Measurements from ENCODE around the gene ZBTB7C.

Gene ZBTB7C

DNA sequence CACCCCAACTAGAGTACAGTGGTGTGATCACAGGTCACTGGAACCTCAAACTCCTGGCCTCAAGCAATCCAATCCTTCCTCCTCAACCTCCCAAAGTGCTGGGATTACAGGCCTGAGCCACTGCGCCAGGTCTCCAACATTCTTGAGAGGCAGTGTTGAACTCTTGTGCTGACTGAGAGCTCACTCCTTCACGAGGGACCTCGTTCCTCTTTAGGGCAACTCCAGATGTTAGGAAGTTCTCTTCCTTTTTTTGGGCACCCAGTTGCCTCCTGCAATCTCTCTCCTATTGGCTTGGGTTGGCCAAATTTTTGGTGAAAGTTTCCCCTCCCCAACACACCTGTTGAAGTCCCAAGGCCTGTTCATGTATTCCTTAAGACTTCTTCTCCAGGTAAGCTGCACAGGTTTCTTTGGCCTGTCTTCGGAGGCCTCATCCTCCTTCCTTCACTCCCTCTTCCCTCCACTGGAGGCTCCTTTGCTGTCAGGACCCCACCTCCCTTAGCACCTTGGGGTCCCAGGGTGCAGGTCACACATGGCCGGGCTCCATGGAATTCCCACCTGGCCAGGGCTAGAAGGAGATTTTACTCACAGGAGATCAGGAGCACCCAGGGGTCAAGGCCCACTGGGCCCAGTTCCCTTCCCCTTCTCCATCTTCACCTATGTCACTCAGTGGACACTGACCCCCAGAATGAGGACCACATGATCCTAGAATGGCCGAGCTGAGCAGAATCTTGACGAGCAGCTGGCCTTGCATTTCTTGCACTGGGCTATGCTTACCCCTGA, 384.1 kb downstream of the ZBTB7C start:
- DNase-seq (ENCODE audit: low read depth, low spot score) = no peak
- no CpG with 5 or more reads among the region's 7 CpGs for WGBS (ENCODE audit: insufficient coverage, insufficient read length)
- Histone ChIP-seq H3K27ac (ENCODE audit: low read length) (no peak overlapping the region), H3K9me3 (ENCODE audit: control insufficient read depth, insufficient read depth, low read length) (no peaks in the 10 kb centered on the region), H3K4me1 (ENCODE audit: control insufficient read depth, insufficient read depth, low read length) (peaks cover 1% of the 10 kb centered on the region), H3K36me3 (ENCODE audit: control insufficient read depth, insufficient read depth, low read length) (no peaks in the 10 kb centered on the region), H3K27me3 (ENCODE audit: control insufficient read depth, insufficient read depth, low read length) (no peaks in the 10 kb centered on the region), H3K4me3 (ENCODE audit: low read length) (no peak overlapping the region)

DNA sequence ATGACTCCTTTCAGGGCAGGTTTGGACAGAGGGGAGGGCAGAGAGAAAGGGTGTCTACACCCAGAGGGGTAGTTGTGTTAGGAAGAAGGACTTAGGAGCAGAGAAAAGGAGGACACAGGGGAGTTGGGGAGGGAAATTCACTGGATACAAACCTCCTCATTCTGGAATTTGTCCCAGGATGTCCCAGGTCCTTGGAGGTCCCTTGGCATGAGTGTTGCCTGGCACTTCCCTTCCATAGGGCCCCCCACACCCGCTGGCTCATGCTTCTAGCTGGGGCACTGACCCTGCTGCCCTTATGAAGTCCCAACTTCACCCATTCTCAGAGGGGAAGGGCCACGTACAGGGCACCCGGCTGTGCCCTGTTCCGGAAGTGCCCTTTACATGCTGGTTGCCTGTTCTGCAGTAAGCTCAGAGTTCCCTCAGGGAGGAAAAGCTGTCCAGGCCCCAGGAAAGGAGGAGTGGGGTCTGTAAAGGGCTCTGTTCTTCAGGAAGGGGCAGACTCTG, 385.1 kb downstream of the ZBTB7C start:
- Histone ChIP-seq H3K36me3 (ENCODE audit: control insufficient read depth, insufficient read depth, low read length) (no peaks in the 10 kb centered on the region), H3K4me3 (ENCODE audit: low read length) (no peak overlapping the region), H3K27me3 (ENCODE audit: control insufficient read depth, insufficient read depth, low read length) (no peaks in the 10 kb centered on the region), H3K9me3 (ENCODE audit: control insufficient read depth, insufficient read depth, low read length) (no peaks in the 10 kb centered on the region), H3K27ac (ENCODE audit: low read length) (no peak overlapping the region), H3K4me1 (ENCODE audit: control insufficient read depth, insufficient read depth, low read length) (peaks cover 1% of the 10 kb centered on the region; the same call in 1 of the 2 replicates)
- no CpG with 5 or more reads among the region's 4 CpGs for WGBS (ENCODE audit: insufficient coverage, insufficient read length)
- DNase-seq (ENCODE audit: low read depth, low spot score) = no peak

DNA sequence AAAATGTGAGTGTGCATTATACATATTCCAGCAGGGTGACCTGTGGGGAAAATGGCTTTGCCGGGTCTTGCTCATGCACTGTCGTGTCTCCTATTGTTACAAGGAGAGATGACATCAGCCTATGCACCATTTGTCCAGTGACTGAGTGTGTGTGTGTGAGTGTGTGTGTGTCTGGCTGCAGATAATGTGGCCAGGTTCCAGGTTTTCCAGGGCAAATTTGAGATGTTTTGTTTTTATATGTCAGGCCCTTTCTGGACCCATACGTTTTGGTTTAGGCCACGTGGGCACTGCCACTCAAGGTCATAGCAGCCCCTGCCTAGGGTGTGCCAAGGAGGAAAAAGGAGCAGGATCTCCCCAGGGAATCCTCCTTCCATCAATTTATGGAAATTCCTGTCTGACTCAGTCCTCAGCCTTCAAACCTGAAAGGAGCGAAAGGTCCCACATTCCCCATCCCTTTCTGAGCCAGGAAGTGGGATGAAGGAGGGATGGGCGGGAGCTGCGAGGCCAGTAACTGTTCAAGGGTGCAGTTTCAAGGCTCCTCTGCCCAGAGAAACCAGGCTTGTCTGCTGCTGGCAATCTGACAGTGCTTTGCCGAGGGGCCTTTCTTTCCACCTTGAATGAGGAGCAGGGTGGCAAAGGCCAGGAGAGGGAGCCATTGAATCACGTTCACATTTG, 385.7 kb downstream of the ZBTB7C start:
- no peak overlapping the region for H3K4me3 ChIP-seq (ENCODE audit: low read length)
- H3K9me3 ChIP-seq (ENCODE audit: control insufficient read depth, insufficient read depth, low read length) = no peaks in the 10 kb centered on the region
- no peaks in the 10 kb centered on the region for H3K27me3 ChIP-seq (ENCODE audit: control insufficient read depth, insufficient read depth, low read length)
- no CpG with 5 or more reads among the region's 9 CpGs for WGBS (ENCODE audit: insufficient coverage, insufficient read length)
- no peak overlapping the region for H3K27ac ChIP-seq (ENCODE audit: low read length)
- no peaks in the 10 kb centered on the region for H3K36me3 ChIP-seq (ENCODE audit: control insufficient read depth, insufficient read depth, low read length)
- H3K4me1 ChIP-seq (ENCODE audit: control insufficient read depth, insufficient read depth, low read length) = peaks cover 1% of the 10 kb centered on the region; the same call in 1 of the 2 replicates
- peak; percentile 43 for DNase-seq (ENCODE audit: low read depth, low spot score)

DNA sequence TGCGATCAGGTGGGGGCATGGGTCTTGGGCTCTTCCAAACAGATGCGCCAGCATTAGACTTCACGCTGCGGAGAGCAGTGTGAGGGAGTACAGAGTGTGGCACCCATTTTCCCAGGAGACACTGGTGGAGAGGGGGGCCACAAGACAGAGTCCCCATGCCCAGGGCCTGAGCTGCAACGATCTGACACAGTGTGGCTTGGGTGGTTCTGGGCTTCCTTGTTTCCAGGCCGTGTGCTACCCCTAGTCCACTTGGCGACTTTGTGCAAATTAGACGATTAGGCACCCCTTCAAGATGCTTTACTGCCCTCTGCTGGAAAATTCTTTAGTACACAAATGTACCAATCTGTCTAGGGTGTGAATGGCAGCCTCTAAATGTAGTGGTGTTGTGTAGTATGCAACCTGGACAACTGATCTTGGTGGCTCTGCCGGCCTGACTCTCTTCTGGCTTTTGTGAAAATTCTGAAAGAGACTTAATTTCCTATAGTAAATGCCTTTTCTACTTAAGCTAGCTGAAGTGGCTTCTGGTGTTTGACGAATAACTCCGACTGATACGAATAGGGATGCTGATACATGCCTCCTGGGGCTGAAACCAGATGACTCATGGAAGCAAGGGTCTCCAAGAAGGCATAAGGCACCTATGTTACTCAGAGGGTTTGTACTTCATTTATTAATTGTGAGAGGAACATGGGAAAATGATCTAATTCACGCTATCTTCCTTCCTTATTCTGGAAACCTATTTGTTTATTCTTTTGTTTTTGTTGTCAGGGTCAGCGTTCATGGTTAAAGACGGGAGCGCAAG, 386.5 kb downstream of the ZBTB7C start:
- H3K27me3 ChIP-seq (ENCODE audit: control insufficient read depth, insufficient read depth, low read length) = no peaks in the 10 kb centered on the region
- no peaks in the 10 kb centered on the region for H3K9me3 ChIP-seq (ENCODE audit: control insufficient read depth, insufficient read depth, low read length)
- no peak overlapping the region for H3K4me3 ChIP-seq (ENCODE audit: low read length)
- DNase-seq (ENCODE audit: low read depth, low spot score) = peak; percentile 47
- H3K4me1 ChIP-seq (ENCODE audit: control insufficient read depth, insufficient read depth, low read length) = no peaks in the 10 kb centered on the region; the same call in 1 of the 2 replicates
- WGBS (ENCODE audit: insufficient coverage, insufficient read length) = no CpG with 5 or more reads among the region's 16 CpGs
- no peak overlapping the region for H3K27ac ChIP-seq (ENCODE audit: low read length)
- no peaks in the 10 kb centered on the region for H3K36me3 ChIP-seq (ENCODE audit: control insufficient read depth, insufficient read depth, low read length)

DNA sequence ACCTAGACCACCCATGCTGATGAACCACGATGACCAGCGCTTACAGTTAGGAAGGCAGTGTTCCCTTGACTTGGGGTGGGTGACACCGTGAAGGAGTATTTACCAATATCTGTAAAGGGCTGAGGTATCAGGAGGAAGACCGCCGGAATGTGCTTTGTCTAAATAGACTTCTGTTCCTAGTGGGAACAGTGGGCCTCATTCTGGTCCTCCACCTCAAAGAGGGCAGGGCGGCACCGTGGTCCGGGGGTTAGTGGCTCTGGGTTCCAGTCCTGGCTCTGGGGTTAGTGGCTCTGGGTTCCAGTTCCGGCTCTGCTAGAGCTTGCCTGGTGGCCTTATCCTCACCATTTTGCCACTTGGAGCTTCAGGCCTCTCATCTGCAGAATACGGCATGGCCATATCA, 387.2 kb downstream of the ZBTB7C start:
- H3K27me3 ChIP-seq (ENCODE audit: control insufficient read depth, insufficient read depth, low read length) = no peaks in the 10 kb centered on the region
- no peak overlapping the region for H3K4me3 ChIP-seq (ENCODE audit: low read length)
- WGBS (ENCODE audit: insufficient coverage, insufficient read length) = no CpG with 5 or more reads among the region's 10 CpGs
- no peak overlapping the region for H3K27ac ChIP-seq (ENCODE audit: low read length)
- no peak for DNase-seq (ENCODE audit: low read depth, low spot score)
- H3K9me3 ChIP-seq (ENCODE audit: control insufficient read depth, insufficient read depth, low read length) = no peaks in the 10 kb centered on the region
- H3K4me1 ChIP-seq (ENCODE audit: control insufficient read depth, insufficient read depth, low read length) = peaks cover 3% of the 10 kb centered on the region; the same call in 1 of the 2 replicates
- H3K36me3 ChIP-seq (ENCODE audit: control insufficient read depth, insufficient read depth, low read length) = no peaks in the 10 kb centered on the region

DNA sequence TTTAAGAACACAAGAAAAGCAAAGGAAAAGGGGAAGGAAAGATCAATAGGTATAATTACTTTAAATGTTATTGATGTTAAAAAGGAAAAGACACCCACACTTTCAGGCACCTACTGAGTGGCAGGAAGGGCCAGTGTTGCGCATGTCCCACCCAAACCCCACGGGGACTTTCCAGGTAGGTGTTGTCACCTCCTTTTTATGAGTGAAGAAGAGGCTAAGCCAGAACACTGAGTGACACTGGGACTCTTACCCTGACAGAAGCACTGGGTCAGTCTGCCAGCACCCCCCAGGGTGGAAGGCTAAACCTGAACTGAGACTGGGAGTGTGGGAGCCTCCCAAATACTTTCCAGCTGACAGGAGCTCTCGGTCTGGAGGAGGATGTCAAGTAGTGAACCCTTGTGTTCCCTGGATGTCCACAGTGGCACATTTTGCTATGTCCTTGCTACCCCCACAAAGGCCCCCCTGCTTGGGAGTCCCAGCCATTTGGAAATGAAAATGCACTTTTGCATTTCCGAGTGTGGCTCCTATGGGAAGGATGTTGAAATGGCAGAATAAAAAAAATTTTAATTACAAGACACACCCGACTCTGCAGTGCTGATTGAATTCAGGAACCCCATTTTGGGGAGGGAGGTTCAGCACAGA, 387.8 kb downstream of the ZBTB7C start:
- no peaks in the 10 kb centered on the region for H3K27me3 ChIP-seq (ENCODE audit: control insufficient read depth, insufficient read depth, low read length)
- no peak for DNase-seq (ENCODE audit: low read depth, low spot score)
- WGBS (ENCODE audit: insufficient coverage, insufficient read length) = no CpG with 5 or more reads among the region's 5 CpGs
- no peak overlapping the region for H3K4me3 ChIP-seq (ENCODE audit: low read length)
- no peaks in the 10 kb centered on the region for H3K9me3 ChIP-seq (ENCODE audit: control insufficient read depth, insufficient read depth, low read length)
- H3K36me3 ChIP-seq (ENCODE audit: control insufficient read depth, insufficient read depth, low read length) = no peaks in the 10 kb centered on the region
- no peak overlapping the region for H3K27ac ChIP-seq (ENCODE audit: low read length)
- peaks cover 3% of the 10 kb centered on the region; the same call in 1 of the 2 replicates for H3K4me1 ChIP-seq (ENCODE audit: control insufficient read depth, insufficient read depth, low read length)

DNA sequence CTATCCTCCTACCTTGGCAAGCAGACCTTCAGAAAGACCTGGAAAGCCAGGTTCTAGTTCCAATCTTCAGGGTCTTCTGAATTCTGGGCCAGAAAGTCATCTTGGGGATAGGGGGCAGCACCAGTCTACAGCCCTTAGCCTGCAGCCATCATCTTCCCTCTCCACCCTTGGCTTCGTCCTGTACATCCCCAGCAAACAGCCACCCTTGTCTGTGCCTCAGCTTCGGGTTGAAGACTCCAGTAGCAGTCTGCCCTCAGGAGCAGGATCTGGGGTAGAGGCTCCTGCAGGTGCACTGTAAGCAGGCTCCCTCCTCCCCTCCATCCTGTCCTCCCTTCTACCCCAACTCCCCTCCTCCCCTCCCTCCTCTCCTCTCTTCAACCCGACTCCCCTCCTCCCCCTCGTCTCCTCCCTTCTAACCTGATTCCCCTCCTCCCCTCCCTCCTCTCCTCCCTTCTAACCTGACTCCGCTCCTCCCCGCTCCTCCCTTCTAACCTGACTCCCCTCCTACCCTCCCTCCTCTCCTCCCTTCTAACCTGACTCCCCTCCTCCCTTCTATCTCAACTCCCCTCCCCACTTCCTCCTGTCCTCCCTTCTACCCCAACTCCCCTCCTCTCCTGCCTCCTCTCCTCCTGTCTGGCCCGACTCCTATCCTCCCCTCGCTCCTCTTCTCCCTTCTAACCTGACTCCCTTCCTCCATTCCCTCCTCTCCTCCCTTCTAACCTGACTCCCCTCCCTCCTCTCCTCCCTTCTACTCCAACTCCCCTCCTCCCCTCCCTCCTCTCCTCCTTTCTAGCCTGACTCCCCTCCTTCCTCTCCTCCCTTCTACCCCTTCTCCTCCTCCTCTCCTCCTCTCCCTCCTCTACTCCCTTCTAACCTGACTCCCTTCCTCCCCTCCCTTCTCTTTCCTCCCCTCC, 388.6 kb downstream of the ZBTB7C start:
- H3K27ac ChIP-seq (ENCODE audit: low read length) = no peak overlapping the region
- no peak overlapping the region for H3K4me3 ChIP-seq (ENCODE audit: low read length)
- DNase-seq (ENCODE audit: low read depth, low spot score) = no peak
- 100% methylated on average over 2 of the region's 8 CpGs for WGBS (ENCODE audit: insufficient coverage, insufficient read length)
- H3K9me3 ChIP-seq (ENCODE audit: control insufficient read depth, insufficient read depth, low read length) = no peaks in the 10 kb centered on the region
- H3K36me3 ChIP-seq (ENCODE audit: control insufficient read depth, insufficient read depth, low read length) = no peaks in the 10 kb centered on the region
- H3K4me1 ChIP-seq (ENCODE audit: control insufficient read depth, insufficient read depth, low read length) = peaks cover 3% of the 10 kb centered on the region; the same call in 1 of the 2 replicates
- no peaks in the 10 kb centered on the region for H3K27me3 ChIP-seq (ENCODE audit: control insufficient read depth, insufficient read depth, low read length)

DNA sequence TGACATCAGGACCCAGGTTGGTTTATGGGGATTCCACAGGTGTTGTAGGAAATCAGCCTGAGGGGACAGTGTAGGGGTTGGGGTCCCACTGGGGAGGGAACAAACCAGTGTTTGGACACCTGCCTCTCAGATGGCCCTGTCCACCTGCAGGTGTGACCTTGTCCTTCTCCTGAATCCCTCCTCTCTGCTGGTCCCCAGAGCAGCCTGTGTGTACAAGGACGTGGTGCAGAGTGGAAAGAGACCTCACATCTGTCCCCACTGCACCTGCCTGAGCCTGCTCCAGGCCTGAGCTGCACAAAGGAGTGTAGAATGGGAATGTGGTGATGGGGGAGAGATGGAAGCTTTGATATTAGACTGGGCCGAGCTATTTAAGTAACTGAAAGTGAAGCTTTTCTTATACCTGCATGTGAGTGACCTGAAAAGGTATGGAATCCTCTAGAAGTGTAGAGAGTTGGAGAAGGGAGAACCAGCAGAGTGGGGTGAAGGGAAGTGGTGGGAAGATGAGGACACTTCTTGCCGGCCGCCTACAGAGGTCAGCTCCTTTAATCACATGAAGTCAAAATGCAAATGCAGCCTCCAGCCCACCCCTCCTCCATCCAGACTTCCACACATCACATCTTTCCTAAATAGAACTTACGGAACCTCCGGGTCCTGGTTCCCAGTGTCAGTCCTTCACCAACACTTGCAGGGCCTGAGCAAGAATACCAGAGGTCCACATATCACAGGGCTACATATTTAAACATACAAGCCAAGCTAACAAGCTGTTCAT, 389.4 kb downstream of the ZBTB7C start:
- H3K9me3 ChIP-seq (ENCODE audit: control insufficient read depth, insufficient read depth, low read length) = no peaks in the 10 kb centered on the region
- H3K4me1 ChIP-seq (ENCODE audit: control insufficient read depth, insufficient read depth, low read length) = peaks cover 3% of the 10 kb centered on the region; the same call in 1 of the 2 replicates
- no CpG with 5 or more reads among the region's 6 CpGs for WGBS (ENCODE audit: insufficient coverage, insufficient read length)
- no peak for DNase-seq (ENCODE audit: low read depth, low spot score)
- no peak overlapping the region for H3K4me3 ChIP-seq (ENCODE audit: low read length)
- H3K27me3 ChIP-seq (ENCODE audit: control insufficient read depth, insufficient read depth, low read length) = no peaks in the 10 kb centered on the region
- H3K27ac ChIP-seq (ENCODE audit: low read length) = no peak overlapping the region
- H3K36me3 ChIP-seq (ENCODE audit: control insufficient read depth, insufficient read depth, low read length) = no peaks in the 10 kb centered on the region

DNA sequence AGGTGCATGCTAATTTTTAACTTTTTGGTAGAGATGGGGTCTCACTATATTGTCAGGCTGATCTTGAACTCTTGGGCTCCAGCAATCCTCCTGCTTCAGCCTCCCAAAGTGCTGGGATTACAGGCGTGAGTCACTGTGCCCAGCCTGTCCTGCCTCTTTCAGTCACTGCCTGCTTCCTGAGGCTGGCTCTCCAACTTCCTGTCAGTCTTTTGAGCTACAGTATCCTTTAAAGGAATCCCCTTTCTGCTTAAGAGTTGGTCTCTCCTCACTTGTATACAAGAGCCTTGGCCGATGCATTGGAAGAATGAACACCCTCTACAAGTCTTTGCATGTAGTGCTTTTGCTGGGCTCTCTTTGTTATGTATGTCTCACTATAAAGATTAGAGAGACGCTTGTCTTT, 390.3 kb downstream of the ZBTB7C start:
- no peaks in the 10 kb centered on the region for H3K27me3 ChIP-seq (ENCODE audit: control insufficient read depth, insufficient read depth, low read length)
- no CpG with 5 or more reads among the region's 3 CpGs for WGBS (ENCODE audit: insufficient coverage, insufficient read length)
- no peak overlapping the region for H3K4me3 ChIP-seq (ENCODE audit: low read length)
- no peak for DNase-seq (ENCODE audit: low read depth, low spot score)
- H3K27ac ChIP-seq (ENCODE audit: low read length) = no peak overlapping the region
- H3K9me3 ChIP-seq (ENCODE audit: control insufficient read depth, insufficient read depth, low read length) = no peaks in the 10 kb centered on the region
- no peaks in the 10 kb centered on the region for H3K36me3 ChIP-seq (ENCODE audit: control insufficient read depth, insufficient read depth, low read length)
- peaks cover 3% of the 10 kb centered on the region; the same call in 1 of the 2 replicates for H3K4me1 ChIP-seq (ENCODE audit: control insufficient read depth, insufficient read depth, low read length)

Measured in iPS DF 6.9 (cell line).